Esophagus (tissue), 2 donors: Measurements from ENCODE around the gene SCGB1A1. TPM values are rescaled to one million over a fixed set of nuclear protein-coding genes. Genes with fewer than 3 reads are reported as not detected.

Source experiments
- H3K27ac ChIP-seq, 2 donors: one replicate each; pipeline ENCODE4 v1.5.1; 2013; ENCODE audit warnings: low read depth in 2 of 2, mild to moderate bottlenecking in 2 of 2, inconsistent platforms in 1 of 2, low read length in 1 of 2, moderate library complexity in 1 of 2
- H3K27me3 ChIP-seq, 2 donors: one replicate each; pipeline ENCODE4 v1.6.1; 2013; ENCODE audit warnings: low read length in 2 of 2, control low read depth in 1 of 2, mild to moderate bottlenecking in 1 of 2; ENCODE audit not compliant: insufficient read depth in 2 of 2, control insufficient read depth in 1 of 2
- H3K36me3 ChIP-seq, 2 donors: one replicate each; pipeline ENCODE4 v1.6.1; 2013; ENCODE audit warnings: low read length in 1 of 2; ENCODE audit not compliant: control insufficient read depth in 2 of 2, insufficient read depth in 2 of 2
- H3K4me1 ChIP-seq, 2 donors: one replicate each; pipeline ENCODE4 v1.6.1; 2013; ENCODE audit warnings: low read length in 1 of 2; ENCODE audit not compliant: control insufficient read depth in 2 of 2, insufficient read depth in 2 of 2
- H3K4me3 ChIP-seq, 2 donors: one replicate each; pipeline ENCODE4 v1.5.1; 2013; ENCODE audit warnings: low read length in 2 of 2, mild to moderate bottlenecking in 2 of 2, low read depth in 1 of 2, moderate library complexity in 1 of 2
- H3K9me3 ChIP-seq, 2 donors: one replicate each; pipeline ENCODE4 v1.6.1; 2013; ENCODE audit warnings: mild to moderate bottlenecking in 2 of 2, low read depth in 1 of 2, low read length in 1 of 2, moderate library complexity in 1 of 2; ENCODE audit not compliant: control insufficient read depth in 2 of 2, insufficient read depth in 1 of 2
- WGBS, 2 donors: extraction: QIAGEN DNeasy Blood & Tissue Kit; methylation state at CpG; one replicate each; pipeline ENCODE4 v1.1.7; 2013; 5-methylcytosine and 5-hydroxymethylcytosine counted together
- polyA plus RNA-seq, 2 donors: library from polyadenylated mRNA; stranded (reverse); fragments of 200-250 nt; gene quantifications; one replicate each; pipeline ENCODE4 v1.2.3, GENCODE V29; 2013
- donor health status: healthy with polysubstance abuse.
- donor health status: Bipolar disorder and iron deficiency.

The SCGB1A1 gene
- polyA plus RNA-seq, 2 donors: 4.8 to 5.5 TPM

GRCh38 chr11:62430425-62430824 is 11.6 kb downstream of the SCGB1A1 start:
- H3K36me3 ChIP-seq: no peaks in the 10 kb centered on the region
- H3K27ac ChIP-seq: no peak overlapping the region
- H3K27me3 ChIP-seq: no peaks in the 10 kb centered on the region
- no peak overlapping the region for H3K4me3 ChIP-seq
- H3K9me3 ChIP-seq: no peaks in the 10 kb centered on the region
- WGBS, 2 donors: 71 to 76% methylated on average over 3 of the region's 3 CpGs
- H3K4me1 ChIP-seq: no peaks in the 10 kb centered on the region

- Histone ChIP-seq H3K36me3 (no peaks in the 10 kb centered on the region), H3K4me1 (no peaks in the 10 kb centered on the region), H3K4me3 (no peak overlapping the region), H3K27ac (no peak overlapping the region), H3K9me3 (no peaks in the 10 kb centered on the region), H3K27me3 (no peaks in the 10 kb centered on the region)
- WGBS, 2 donors: 41 to 57% methylated on average over 11 of the region's 11 CpGs
Measured at GRCh38 chr11:62431171-62431901, 12.5 kb downstream of the SCGB1A1 start.

- Histone ChIP-seq H3K27me3 (no peaks in the 10 kb centered on the region), H3K27ac (no peak overlapping the region), H3K4me1 (no peaks in the 10 kb centered on the region), H3K9me3 (no peaks in the 10 kb centered on the region), H3K36me3 (no peaks in the 10 kb centered on the region), H3K4me3 (no peak overlapping the region)
- 66 to 80% methylated on average over 9 of the region's 9 CpGs for WGBS, 2 donors
Measured at GRCh38 chr11:62432695-62433094, 13.9 kb downstream of the SCGB1A1 start.

- Histone ChIP-seq H3K27me3 (no peaks in the 10 kb centered on the region), H3K4me1 (no peaks in the 10 kb centered on the region), H3K4me3 (no peak overlapping the region), H3K36me3 (no peaks in the 10 kb centered on the region), H3K9me3 (no peaks in the 10 kb centered on the region), H3K27ac (peak overlapping the region; percentile 12 to 56)
- 58 to 66% methylated on average over 16 of the region's 16 CpGs for WGBS, 2 donors
Measured at GRCh38 chr11:62433141-62433903, 14.5 kb downstream of the SCGB1A1 start.

GRCh38 chr11:62433904-62434276 is 15.1 kb downstream of the SCGB1A1 start:
- Histone ChIP-seq H3K27me3 (no peaks in the 10 kb centered on the region), H3K27ac (peak overlapping the region; percentile 65 to 66), H3K9me3 (no peaks in the 10 kb centered on the region), H3K4me3 (no peak overlapping the region), H3K36me3 (no peaks in the 10 kb centered on the region), H3K4me1 (no peaks in the 10 kb centered on the region)
- WGBS, 2 donors: 59 to 63% methylated on average over 6 of the region's 6 CpGs

- Histone ChIP-seq H3K4me1 (peaks cover 0 to 3% of the 10 kb centered on the region in 2 donors), H3K27ac (peak overlapping the region in 1 of 2 donors; percentile 35)
- WGBS, 2 donors: 41 to 44% methylated on average over 5 of the region's 5 CpGs
Measured at GRCh38 chr11:62435846-62436660, 17.2 kb downstream of the SCGB1A1 start.

GRCh38 chr11:62437616-62438015 is 18.8 kb downstream of the SCGB1A1 start:
- Histone ChIP-seq H3K36me3 (no peaks in the 10 kb centered on the region), H3K4me1 (peaks cover 0 to 3% of the 10 kb centered on the region in 2 donors), H3K27ac (no peak overlapping the region), H3K27me3 (no peaks in the 10 kb centered on the region), H3K9me3 (no peaks in the 10 kb centered on the region), H3K4me3 (no peak overlapping the region)
- 83 to 90% methylated on average over 1 of the region's 1 CpG for WGBS, 2 donors

More at GRCh38 chr11:62435846-62436660, 17.2 kb downstream of the SCGB1A1 start:
- Histone ChIP-seq H3K27me3 (no peaks in the 10 kb centered on the region), H3K4me3 (no peak overlapping the region), H3K9me3 (no peaks in the 10 kb centered on the region), H3K36me3 (no peaks in the 10 kb centered on the region)

GRCh38 chr11:62438641-62439040 is 19.8 kb downstream of the SCGB1A1 start:
- Histone ChIP-seq H3K4me1 (peaks cover 0 to 3% of the 10 kb centered on the region in 2 donors), H3K27me3 (no peaks in the 10 kb centered on the region), H3K9me3 (no peaks in the 10 kb centered on the region), H3K36me3 (no peaks in the 10 kb centered on the region), H3K4me3 (no peak overlapping the region), H3K27ac (no peak overlapping the region)
- 78 to 83% methylated on average over 4 of the region's 4 CpGs for WGBS, 2 donors

GRCh38 chr11:62439785-62440602 is 21.2 kb downstream of the SCGB1A1 start:
- Histone ChIP-seq H3K27ac (peak overlapping the region; percentile 57 to 74), H3K4me1 (peaks cover 0 to 10% of the 10 kb centered on the region in 2 donors), H3K27me3 (no peaks in the 10 kb centered on the region), H3K36me3 (no peaks in the 10 kb centered on the region), H3K9me3 (no peaks in the 10 kb centered on the region), H3K4me3 (no peak overlapping the region)
- WGBS, 2 donors: 52 to 59% methylated on average over 23 of the region's 23 CpGs
